HG03439 (cell line): ENCODE data around the gene DOCK2.
"Not testable (repeated sequence)": the region's sequence is repeated elsewhere in the genome, so short reads cannot be mapped to it uniquely, and the experiment has no call there.

Experiments used
- ATAC-seq: cut with Tn5 transposase; IDR thresholded peaks from one replicate; pipeline ENCODE4 v1.9.1; 2021; ENCODE audit warnings: mild to moderate bottlenecking, moderate library complexity; ENCODE audit not compliant: unreplicated experiment

Gene DOCK2

GRCh38 chr5:169781420-169782345, 144.6 kb downstream of the DOCK2 start:
- no peak for ATAC-seq

GRCh38 chr5:169785771-169786618, 148.9 kb downstream of the DOCK2 start:
- no peak for ATAC-seq

GRCh38 chr5:169788168-169788567, 151.1 kb downstream of the DOCK2 start:
- ATAC-seq, result no peak

- no peak for ATAC-seq
Measured at GRCh38 chr5:169789417-169789940, 152.4 kb downstream of the DOCK2 start.

- no peak for ATAC-seq
Measured at GRCh38 chr5:169791251-169791650, 154.2 kb downstream of the DOCK2 start.

- ATAC-seq, result no peak
Measured at GRCh38 chr5:169795338-169795737, 158.3 kb downstream of the DOCK2 start.

GRCh38 chr5:169796731-169797130, 159.7 kb downstream of the DOCK2 start:
- no peak for ATAC-seq

- no peak for ATAC-seq
Measured at GRCh38 chr5:169797577-169797976, 160.5 kb downstream of the DOCK2 start.

GRCh38 chr5:169798438-169798837, 161.4 kb downstream of the DOCK2 start:
- ATAC-seq, result no peak

GRCh38 chr5:169798906-169799660, 162.0 kb downstream of the DOCK2 start:
- ATAC-seq, result no peak

- no peak for ATAC-seq
Measured at GRCh38 chr5:169801324-169801777, 164.3 kb downstream of the DOCK2 start.

GRCh38 chr5:169801781-169802180, 164.7 kb downstream of the DOCK2 start:
- no peak for ATAC-seq

- ATAC-seq, result no peak
Measured at GRCh38 chr5:169803077-169803981, 166.3 kb downstream of the DOCK2 start.

- ATAC-seq, result no peak
Measured at GRCh38 chr5:169804861-169805260, 167.8 kb downstream of the DOCK2 start.

GRCh38 chr5:169805527-169805934, 168.5 kb downstream of the DOCK2 start:
- peak; percentile 90 for ATAC-seq

GRCh38 chr5:169805937-169806700, 169.0 kb downstream of the DOCK2 start:
- peak; percentile 53 for ATAC-seq

- no peak for ATAC-seq
Measured at GRCh38 chr5:169808118-169808581, 171.1 kb downstream of the DOCK2 start.

- not testable (repeated sequence) for ATAC-seq
Measured at GRCh38 chr5:169808880-169809279, 171.8 kb downstream of the DOCK2 start.

GRCh38 chr5:169809281-169809680, 172.2 kb downstream of the DOCK2 start:
- ATAC-seq, result no peak
